ENCODE results near the gene MAFB.

DNA sequence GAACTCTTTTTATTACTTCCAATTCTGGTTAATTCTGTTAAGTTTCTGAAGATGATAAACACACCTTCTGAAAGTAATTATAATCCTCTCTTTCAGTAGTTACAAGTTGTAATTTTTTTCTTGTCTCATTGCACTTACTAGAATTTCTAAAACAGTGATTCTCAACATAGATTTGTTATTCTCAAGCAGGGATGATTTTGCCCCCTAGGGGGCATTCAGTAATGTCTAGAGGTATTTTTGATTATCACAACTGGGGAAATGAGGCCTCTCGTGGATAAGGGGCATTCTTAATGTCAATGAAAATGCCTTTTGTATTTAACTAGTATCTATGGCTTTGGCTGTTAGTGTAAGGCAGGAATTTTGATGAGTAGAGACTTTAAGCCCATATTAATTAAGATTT lies 39.4 kb upstream of the MAFB start:
- TF ChIP-seq, protein P1, sequence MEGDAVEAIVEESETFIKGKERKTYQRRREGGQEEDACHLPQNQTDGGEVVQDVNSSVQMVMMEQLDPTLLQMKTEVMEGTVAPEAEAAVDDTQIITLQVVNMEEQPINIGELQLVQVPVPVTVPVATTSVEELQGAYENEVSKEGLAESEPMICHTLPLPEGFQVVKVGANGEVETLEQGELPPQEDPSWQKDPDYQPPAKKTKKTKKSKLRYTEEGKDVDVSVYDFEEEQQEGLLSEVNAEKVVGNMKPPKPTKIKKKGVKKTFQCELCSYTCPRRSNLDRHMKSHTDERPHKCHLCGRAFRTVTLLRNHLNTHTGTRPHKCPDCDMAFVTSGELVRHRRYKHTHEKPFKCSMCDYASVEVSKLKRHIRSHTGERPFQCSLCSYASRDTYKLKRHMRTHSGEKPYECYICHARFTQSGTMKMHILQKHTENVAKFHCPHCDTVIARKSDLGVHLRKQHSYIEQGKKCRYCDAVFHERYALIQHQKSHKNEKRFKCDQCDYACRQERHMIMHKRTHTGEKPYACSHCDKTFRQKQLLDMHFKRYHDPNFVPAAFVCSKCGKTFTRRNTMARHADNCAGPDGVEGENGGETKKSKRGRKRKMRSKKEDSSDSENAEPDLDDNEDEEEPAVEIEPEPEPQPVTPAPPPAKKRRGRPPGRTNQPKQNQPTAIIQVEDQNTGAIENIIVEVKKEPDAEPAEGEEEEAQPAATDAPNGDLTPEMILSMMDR (optimal IDR thresholded peaks at IDR 0.05 in 1 of 3, IDR thresholded peaks at IDR 0.05 in 1 of 3, conservative IDR thresholded peaks at IDR 0.05 in 1 of 3; ENCODE audit: extremely low read depth in 1 of 3, insufficient read depth in 2 of 3, low read length in 3 of 3) = no peak
- TF ChIP-seq EZH2 (IDR thresholded peaks at IDR 0.05; ENCODE audit: low read length) = no peak
